OCI-LY1 (cell line): ENCODE data around the gene GXYLT1.

Experiments used
- CTCF ChIP-seq: fragments of 200-600 bp; sonication (generic), shearing (Covaris generic); IDR thresholded peaks from 2 replicates; pipeline ENCODE4 v1.5.1; 2017; ENCODE audit warnings: mild to moderate bottlenecking, antibody characterized with exemption, low read length, moderate library complexity, mixed read lengths
- EZH2 ChIP-seq: fragments of 200-600 bp; sonication (generic), shearing (Covaris generic); IDR thresholded peaks from 2 replicates; pipeline ENCODE4 v1.8.0; 2017; ENCODE audit warnings: borderline replicate concordance, mixed run types, mild to moderate bottlenecking, antibody characterized with exemption, low read length, moderate library complexity, mixed read lengths

- TF ChIP-seq EZH2: no peak
- TF ChIP-seq CTCF: no peak
These were observed 16.9 kb upstream of the GXYLT1 start for GRCh38 chr12:42161529-42161928.
